Breast epithelium (tissue), 3 donors: ENCODE data around the gene SYNGR3.

Source experiments
- CTCF ChIP-seq, 3 donors: fragments of 450-650 bp; IDR thresholded peaks; one replicate each; pipeline ENCODE4 v1.5.1; 2016 to 2017; ENCODE audit warnings: antibody characterized with exemption in 3 of 3, mild to moderate bottlenecking in 3 of 3, moderate library complexity in 3 of 3
- POLR2A ChIP-seq: fragments of 450-650 bp; IDR thresholded peaks from one replicate; pipeline ENCODE4 v1.6.1; 2016; ENCODE audit warnings: antibody characterized with exemption, mild to moderate bottlenecking, moderate library complexity

GRCh38 chr16:1987198-1987597, 2.6 kb upstream of the SYNGR3 start:
- TF ChIP-seq CTCF (IDR thresholded peaks at IDR 0.05) (no peak), POLR2A (no peak)
